ELF-1 (cell line): ENCODE data around the gene ZNF311.
"Not testable (repeated sequence)": the region's sequence is repeated elsewhere in the genome, so short reads cannot be mapped to it uniquely, and the experiment has no call there.

Source experiments
- DNase-seq: peaks from one replicate; pipeline ENCODE4 v3.0.0-alpha.2; 2016; ENCODE audit warnings: low read depth, low spot score

ZNF311 gene

DNA sequence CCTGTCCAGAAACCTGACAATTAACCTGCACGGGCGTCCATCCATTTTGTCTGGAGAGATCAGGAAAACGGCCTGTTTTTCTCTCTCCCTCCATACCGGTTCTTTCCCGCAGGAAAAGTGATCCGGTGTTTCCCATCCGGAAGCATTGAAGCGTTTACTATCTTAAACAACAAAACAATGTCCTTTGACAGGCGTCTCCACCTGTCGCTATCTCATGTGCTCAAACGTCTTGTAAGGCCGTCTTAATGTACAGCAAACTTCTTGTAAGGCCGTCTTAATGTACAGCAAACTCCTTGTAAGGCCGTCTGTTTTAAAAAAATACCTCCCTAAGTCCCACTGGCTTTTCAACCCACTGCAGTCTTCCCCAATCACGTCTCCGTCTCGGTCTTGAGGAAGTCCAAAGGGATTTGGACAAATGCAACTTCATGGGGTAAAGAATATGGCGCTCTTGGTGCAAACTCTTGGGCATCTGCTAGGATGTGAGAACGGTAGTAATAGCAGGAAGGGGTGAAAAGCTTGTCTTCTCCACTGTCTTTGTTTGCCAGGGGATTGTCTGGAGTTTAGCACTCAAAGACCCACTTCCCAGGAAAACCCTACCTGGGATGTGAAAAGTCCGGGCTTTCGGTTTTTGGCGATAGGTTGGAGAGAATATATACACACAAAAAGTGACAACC is 51.4 kb downstream of the ZNF311 start:
- peak; percentile 52 for DNase-seq

DNA sequence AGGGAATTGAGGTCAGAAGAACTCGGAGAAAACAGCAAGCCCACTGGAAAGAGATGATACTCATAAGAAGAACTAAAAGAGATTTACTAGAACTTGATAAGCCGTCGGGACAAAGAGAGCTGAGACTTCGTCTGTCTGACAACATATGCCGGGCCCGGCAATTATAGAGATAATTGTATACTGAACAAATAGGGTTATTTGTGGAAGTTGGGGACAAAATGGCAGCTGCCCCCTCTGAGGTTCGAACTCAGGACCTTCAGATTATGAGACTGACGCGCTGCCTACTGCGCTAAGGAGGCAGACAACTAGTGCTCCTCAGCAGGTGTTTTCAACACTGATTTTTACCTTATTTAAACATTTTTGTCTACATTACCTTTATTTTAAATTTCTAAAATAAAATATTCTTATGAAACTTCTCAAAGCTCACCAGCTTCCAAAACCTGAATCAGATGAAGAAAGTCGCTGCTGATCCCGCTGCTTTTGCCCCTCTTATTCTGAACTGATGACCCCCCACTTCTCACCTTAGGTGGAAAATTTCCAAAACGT is 52.0 kb downstream of the ZNF311 start:
- peak; percentile 82 for DNase-seq

DNA sequence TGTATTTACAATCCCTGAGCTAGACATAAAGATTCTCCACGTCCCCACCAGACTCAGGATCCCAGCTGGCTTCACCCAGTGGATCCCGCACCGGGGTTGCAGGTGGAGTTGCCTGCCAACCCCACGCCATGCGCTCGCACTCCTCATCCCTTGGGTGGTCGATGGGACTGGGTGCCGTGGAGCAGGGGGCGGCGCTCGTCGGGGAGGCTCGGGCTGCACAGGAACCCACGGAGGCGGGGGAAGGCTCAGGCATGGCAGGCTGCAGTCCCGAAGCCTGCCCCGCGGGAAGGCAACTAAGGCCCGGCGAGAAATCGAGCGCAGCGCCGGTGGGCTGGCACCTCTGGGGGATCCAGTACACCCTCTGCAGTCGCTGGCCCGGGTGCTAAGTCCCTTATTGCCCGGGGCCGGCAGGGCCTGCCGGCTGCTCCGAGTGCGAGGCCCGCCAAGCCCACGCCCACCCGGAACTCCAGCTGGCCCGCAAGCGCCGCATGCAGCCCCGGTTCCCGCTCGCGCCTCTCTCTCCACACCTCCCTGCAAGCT is 55.4 kb downstream of the ZNF311 start:
- DNase-seq = not testable (repeated sequence)

DNA sequence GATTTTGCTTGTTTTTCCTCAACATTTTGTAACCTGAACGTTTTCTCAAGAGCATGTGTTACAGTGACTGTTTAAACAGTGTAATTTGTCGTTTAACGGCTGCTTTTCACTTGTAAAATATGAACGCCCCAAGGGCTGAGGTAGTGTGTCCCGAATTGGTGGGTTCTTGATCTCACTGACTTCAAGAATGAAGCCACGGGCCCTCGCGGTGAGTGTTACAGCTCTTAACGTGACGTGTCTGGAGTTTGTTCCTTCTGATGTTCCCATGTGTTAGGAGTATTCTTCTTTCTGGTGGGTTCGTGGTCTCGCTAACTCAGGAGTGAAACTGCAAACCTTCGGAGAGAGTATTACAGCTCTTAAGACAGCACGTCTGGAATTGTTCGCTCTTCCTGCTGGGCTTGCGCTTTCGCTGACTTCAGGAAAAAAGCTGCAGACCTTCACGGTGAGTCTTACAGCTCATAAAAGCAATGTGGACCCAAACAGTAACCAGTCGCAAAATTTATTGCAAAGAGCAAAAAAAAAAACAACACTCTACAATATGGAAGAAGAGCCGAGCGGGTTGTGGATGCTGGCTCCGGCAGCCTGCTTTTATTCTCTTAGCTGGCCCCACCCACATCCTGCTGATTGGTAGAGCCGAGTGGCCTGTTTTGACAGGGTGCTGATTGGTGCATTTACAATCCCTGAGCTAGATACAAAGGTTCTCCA is 56.2 kb downstream of the ZNF311 start:
- peak; percentile 36 for DNase-seq

DNA sequence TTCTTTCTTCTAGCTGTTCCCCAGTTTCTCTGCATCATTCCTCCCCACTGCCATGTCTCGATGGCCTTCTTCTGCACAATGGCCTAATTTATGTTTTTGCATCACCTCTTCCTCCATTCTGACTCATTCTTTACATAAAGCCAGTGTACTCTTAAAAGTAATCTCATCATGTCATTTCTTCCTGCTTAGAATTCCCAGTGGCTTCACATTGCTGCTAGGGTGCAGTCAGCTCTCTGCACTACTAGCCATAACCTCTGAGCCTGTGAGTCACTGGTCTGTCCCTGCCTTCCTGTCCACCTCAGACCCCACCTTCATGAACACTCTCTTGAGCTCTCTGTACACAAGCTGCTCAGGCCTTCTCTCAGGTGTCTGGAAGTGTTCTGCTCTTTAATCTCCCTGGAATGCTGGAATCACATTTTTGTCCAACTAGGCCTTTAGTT is 57.3 kb downstream of the ZNF311 start:
- peak; percentile 48 for DNase-seq

DNA sequence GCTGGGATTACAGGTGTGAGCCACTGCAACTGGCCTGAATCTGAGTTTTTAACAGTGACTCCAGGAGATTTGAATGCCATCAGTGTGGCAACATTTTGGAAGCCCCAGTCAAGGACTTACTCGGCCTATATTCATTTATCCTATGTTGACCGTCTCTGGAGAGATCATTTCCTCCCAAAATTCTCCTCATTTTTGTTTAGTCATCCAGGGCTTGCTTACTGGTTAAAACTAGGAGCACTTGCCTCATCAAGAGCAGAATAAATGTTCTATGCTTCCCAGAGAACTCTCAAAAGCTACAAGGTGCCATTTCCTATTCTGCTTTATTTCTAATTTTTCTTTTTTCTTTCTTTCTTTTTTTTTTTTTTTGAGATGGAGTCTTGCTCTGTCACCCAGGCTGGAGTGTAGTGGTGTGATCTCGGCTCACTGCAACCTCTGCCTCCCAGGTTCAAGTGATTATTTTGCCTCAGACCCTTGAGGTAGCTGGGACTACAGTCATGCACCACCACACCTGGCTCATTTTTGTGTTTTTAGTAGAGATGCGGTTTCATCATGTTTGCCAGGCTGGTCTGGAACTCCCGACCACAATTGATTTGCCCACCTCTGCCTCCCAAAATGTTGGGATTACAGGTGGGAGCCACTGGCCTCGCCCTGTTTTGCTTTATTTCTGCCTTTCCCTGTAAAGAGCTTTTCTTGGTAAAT is 57.9 kb downstream of the ZNF311 start:
- DNase-seq = no peak

DNA sequence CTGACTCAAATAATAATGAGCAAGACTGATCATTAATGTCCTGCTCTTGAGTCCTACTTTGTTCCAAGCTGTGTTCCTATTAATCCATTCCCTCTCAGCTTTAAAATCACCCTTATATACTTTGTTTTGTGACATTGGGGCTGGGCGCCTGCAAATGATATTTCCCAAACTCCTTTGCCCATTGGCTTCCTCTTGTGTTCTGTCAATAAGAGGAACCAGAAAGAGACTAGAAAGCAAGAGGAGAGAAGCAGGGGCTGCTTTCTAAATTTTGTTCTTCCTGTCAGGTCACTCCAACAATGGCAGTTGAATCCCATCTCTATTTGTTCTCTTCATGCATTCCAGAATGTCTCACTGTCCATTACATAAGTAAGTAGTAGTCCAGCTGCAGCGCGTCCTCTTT is 59.8 kb downstream of the ZNF311 start:
- no peak for DNase-seq
